Ishikawa (cell line): ENCODE data around the gene SPINK8.

Experiments used
- CEBPB ChIP-seq: IDR thresholded peaks from 2 replicates; pipeline ENCODE4 v1.6.1; 2012
- CREB1 ChIP-seq: IDR thresholded peaks from 2 replicates; pipeline ENCODE4 v1.6.1; 2012; ENCODE audit warnings: low read depth
- EGR1 ChIP-seq: IDR thresholded peaks from 2 replicates; pipeline ENCODE4 v1.6.1; 2012
- EP300 ChIP-seq: IDR thresholded peaks from 2 replicates; pipeline ENCODE4 v1.6.1; 2012; ENCODE audit warnings: borderline replicate concordance
- FOXM1 ChIP-seq: IDR thresholded peaks from 2 replicates; pipeline ENCODE4 v1.6.1; 2012; ENCODE audit warnings: low read depth, borderline replicate concordance
- MAX ChIP-seq: IDR thresholded peaks from 2 replicates; pipeline ENCODE4 v1.6.1; 2012
- NFIC ChIP-seq: IDR thresholded peaks from 2 replicates; pipeline ENCODE4 v1.6.1; 2012
- RAD21 ChIP-seq: IDR thresholded peaks from 2 replicates; pipeline ENCODE4 v1.6.1; 2012; ENCODE audit warnings: low read depth
- REST ChIP-seq: IDR thresholded peaks from 2 replicates; pipeline ENCODE4 v1.6.1; 2012; ENCODE audit warnings: low read depth, mild to moderate bottlenecking
- TAF1 ChIP-seq: IDR thresholded peaks from 2 replicates; pipeline ENCODE4 v1.6.1; 2012; ENCODE audit warnings: low read depth, mild to moderate bottlenecking
- TEAD4 ChIP-seq: IDR thresholded peaks from 2 replicates; pipeline ENCODE4 v1.6.1; 2012
- USF1 ChIP-seq: IDR thresholded peaks from 2 replicates; pipeline ENCODE4 v1.6.1; 2012
- YY1 ChIP-seq: IDR thresholded peaks from 2 replicates; pipeline ENCODE4 v1.6.1; 2012; ENCODE audit warnings: low read depth

- TF ChIP-seq REST (no peak), CEBPB (no peak), YY1 (no peak), TEAD4 (no peak), MAX (no peak), EGR1 (no peak), CREB1 (no peak), FOXM1 (no peak), EP300 (no peak), NFIC (no peak), RAD21 (no peak), TAF1 (no peak), USF1 (no peak)
Observed at GRCh38 chr3:48361928-48362327, 28.5 kb upstream of the SPINK8 start.
